Raji (cell line): ENCODE results near the gene MSMP.

Experiments used
- POLR2A ChIP-seq: IDR thresholded peaks from 2 replicates; pipeline ENCODE4 v1.6.1; 2011; ENCODE audit warnings: low read depth, low read length, control low read depth; ENCODE audit not compliant: insufficient read depth

Gene MSMP

GRCh38 chr9:35754264-35754663, at the start of gene MSMP:
MSMP (minus strand) TSS chr9:35754276; CDS start chr9:35754129, 147 bp downstream.
- TF ChIP-seq POLR2A, result no peak

- TF ChIP-seq POLR2A, result no peak
Observed at GRCh38 chr9:35801328-35802128, 47.5 kb upstream of the MSMP start.

GRCh38 chr9:35800530-35800929, 46.5 kb upstream of the MSMP start:
- TF ChIP-seq POLR2A, result no peak

GRCh38 chr9:35798658-35799374, 44.7 kb upstream of the MSMP start:
- TF ChIP-seq POLR2A, result no peak

GRCh38 chr9:35797311-35798109, 43.4 kb upstream of the MSMP start:
- no peak for TF ChIP-seq POLR2A

- no peak for TF ChIP-seq POLR2A
Observed at GRCh38 chr9:35795695-35796094, 41.6 kb upstream of the MSMP start.

GRCh38 chr9:35793461-35793860, 39.4 kb upstream of the MSMP start:
- no peak for TF ChIP-seq POLR2A

- TF ChIP-seq POLR2A, result no peak
Observed at GRCh38 chr9:35792826-35793225, 38.8 kb upstream of the MSMP start.

GRCh38 chr9:35792024-35792813, 38.1 kb upstream of the MSMP start:
- no peak for TF ChIP-seq POLR2A

- TF ChIP-seq POLR2A, result no peak
Observed at GRCh38 chr9:35791297-35791921, 37.3 kb upstream of the MSMP start, which contains the start of gene NPR2. NPR2 (plus strand) TSS chr9:35791591; CDS start chr9:35792409, 818 bp downstream.

- TF ChIP-seq POLR2A, result no peak
Observed at GRCh38 chr9:35790385-35791296, 36.6 kb upstream of the MSMP start.

- no peak for TF ChIP-seq POLR2A
Observed at GRCh38 chr9:35790025-35790384, 35.9 kb upstream of the MSMP start.

- TF ChIP-seq POLR2A, result no peak
Observed at GRCh38 chr9:35789541-35789940, 35.5 kb upstream of the MSMP start.
